CD4-positive, CD25-positive, alpha-beta regulatory T cell (primary cell): Measurements from ENCODE around the gene AIF1. TPM values are rescaled to one million over a fixed set of nuclear protein-coding genes. Genes with fewer than 3 reads are reported as not detected.
A peak's percentile ranks its signal among the peaks of the same experiment; 100 is the strongest.

ENCODE experiments used
- ATAC-seq, 2 donors: fragments of 150-1000 bp; cut with Tn5 transposase; one replicate each; pipeline ENCODE4 v1.10.0; 2021; ENCODE audit warnings: low read depth in 2 of 2, moderate number of reproducible peaks in 2 of 2, moderate library complexity in 1 of 2
- DNase-seq, 3 donors: peaks; one replicate each; pipeline versions ENCODE4 v3.0.0 to v3.0.0-alpha.2; 2012 to 2022; ENCODE audit warnings: mixed read lengths in 1 of 3
- H3K27ac ChIP-seq: one replicate; pipeline ENCODE4 v1.7.0; 2013; ENCODE audit warnings: mild to moderate bottlenecking, low read length; ENCODE audit not compliant: insufficient read depth, poor library complexity, severe bottlenecking
- H3K27me3 ChIP-seq: one replicate; pipeline ENCODE4 v1.7.0; 2013; ENCODE audit warnings: low read length; ENCODE audit not compliant: control insufficient read depth, insufficient read depth
- H3K36me3 ChIP-seq: one replicate; pipeline ENCODE4 v1.7.0; 2013; ENCODE audit warnings: mild to moderate bottlenecking, low read length, moderate library complexity; ENCODE audit not compliant: control insufficient read depth, insufficient read depth
- H3K4me1 ChIP-seq: 2 replicates; pipeline ENCODE4 v1.7.0; 2013; ENCODE audit warnings: mild to moderate bottlenecking, low read length; ENCODE audit not compliant: insufficient read depth, control insufficient read depth, poor library complexity, severe bottlenecking
- H3K4me3 ChIP-seq: one replicate; pipeline ENCODE4 v1.7.0; 2013; ENCODE audit warnings: low read depth, mild to moderate bottlenecking, low read length, moderate library complexity
- H3K9me3 ChIP-seq, 2 experiments: 1 replicate in 1 of 2; 2 replicates in 1 of 2; pipeline ENCODE4 v1.7.0; 2013; ENCODE audit warnings: low read length in 2 of 2, mild to moderate bottlenecking in 1 of 2, moderate library complexity in 1 of 2; ENCODE audit not compliant: control insufficient read depth in 2 of 2
- H3K27ac Mint-ChIP-seq, 3 donors: one replicate each; pipeline ENCODE4 v1.8.0; 2020 to 2022; ENCODE audit warnings: mild to moderate bottlenecking in 3 of 3, mixed read lengths in 3 of 3, moderate library complexity in 2 of 3
- H3K27me3 Mint-ChIP-seq: one replicate; pipeline ENCODE4 v1.8.0; 2022; ENCODE audit warnings: mild to moderate bottlenecking, mixed read lengths
- H3K36me3 Mint-ChIP-seq: one replicate; pipeline ENCODE4 v1.8.0; 2020; ENCODE audit warnings: mixed read lengths
- H3K4me1 Mint-ChIP-seq, 4 donors: one replicate each; pipeline ENCODE4 v1.8.0; 2020 to 2022; ENCODE audit warnings: mixed read lengths in 4 of 4, mild to moderate bottlenecking in 1 of 4
- H3K4me3 Mint-ChIP-seq, 4 donors: one replicate each; pipeline ENCODE4 v1.8.0; 2020 to 2022; ENCODE audit warnings: mild to moderate bottlenecking in 4 of 4, mixed read lengths in 4 of 4, moderate library complexity in 3 of 4
- H3K9me3 Mint-ChIP-seq, 7 donors: one replicate each; pipeline ENCODE4 v1.8.0; 2020 to 2022; ENCODE audit warnings: mixed read lengths in 7 of 7, mild to moderate bottlenecking in 3 of 7, moderate library complexity in 2 of 7
- polyA plus RNA-seq, 4 donors: library from polyadenylated mRNA; unstranded; fragments of 300-500 nt; fragmentation: Illumina TruSeq; gene quantifications; one replicate each; pipeline ENCODE4 v1.2.3, GENCODE V29; 2021
- total RNA-seq: library from RNA; stranded (reverse); gene quantifications from one replicate; pipeline ENCODE4 v1.2.3, GENCODE V29; 2022

Gene AIF1
- total RNA-seq: 9.9 TPM
- polyA plus RNA-seq: 10 to 100 TPM in 3 of 4 donors, 1 to 10 TPM in 1; 6.5 to 38.8 (median 19.3) TPM

- Mint-ChIP-seq H3K27me3 (no peaks in the 10 kb centered on the region), H3K4me1 (peaks cover 0 to 37% (median 8%) of the 10 kb centered on the region in 4 donors), H3K27ac (peak within 1 kb of the TSS; percentile 72 to 95 (median 83)), H3K4me3 (peak within 1 kb of the TSS; percentile 5 to 93 (median 75)), H3K36me3 (no peaks in the 10 kb centered on the region), H3K9me3 (no peaks in the 10 kb centered on the region)
- DNase-seq: no peak
- Histone ChIP-seq H3K9me3 (no peaks in the 10 kb centered on the region), H3K36me3 (no peaks in the 10 kb centered on the region), H3K27ac (no peak within 1 kb of the TSS), H3K27me3 (no peaks in the 10 kb centered on the region), H3K4me3 (peak within 1 kb of the TSS; percentile 7), H3K4me1 (peaks cover 8% of the 10 kb centered on the region)
- ATAC-seq: no peak
Observed at GRCh38 chr6:31614684-31615578, at the start of gene AIF1. TSS of gene AIF1 (plus strand) at chr6:31615234. CDS start at chr6:31615330, 96 bp downstream.

GRCh38 chr6:31567531-31568370 lies 47.3 kb upstream of the AIF1 start:
- DNase-seq: peak in 2 of 3 donors; percentile 36 to 68
- Histone ChIP-seq H3K27ac (peak overlapping the region; percentile 95), H3K4me1 (peaks cover 57% of the 10 kb centered on the region), H3K27me3 (no peaks in the 10 kb centered on the region), H3K4me3 (peak overlapping the region; percentile 68), H3K36me3 (peaks cover 8% of the 10 kb centered on the region), H3K9me3 (no peaks in the 10 kb centered on the region)
- H3K9me3 Mint-ChIP-seq: no peaks in the 10 kb centered on the region
- peak overlapping the region in 3 of 4 donors; percentile 50 to 88 (median 82) for H3K4me3 Mint-ChIP-seq
- peaks cover 24 to 89% (median 61%) of the 10 kb centered on the region in 4 donors for H3K4me1 Mint-ChIP-seq
- peak overlapping the region; percentile 89 to 98 (median 94) for H3K27ac Mint-ChIP-seq
- ATAC-seq: peak in 1 of 2 donors; percentile 14
- peaks cover 10% of the 10 kb centered on the region for H3K27me3 Mint-ChIP-seq
- peaks cover 28% of the 10 kb centered on the region for H3K36me3 Mint-ChIP-seq

GRCh38 chr6:31568537-31568961 lies 46.5 kb upstream of the AIF1 start:
- peak; percentile 68 for ATAC-seq
- Mint-ChIP-seq H3K27me3 (peaks cover 10% of the 10 kb centered on the region), H3K27ac (peak overlapping the region; percentile 89 to 98 (median 94)), H3K4me1 (peaks cover 24 to 91% (median 67%) of the 10 kb centered on the region in 4 donors), H3K4me3 (peak overlapping the region; percentile 47 to 88 (median 66)), H3K9me3 (no peaks in the 10 kb centered on the region), H3K36me3 (peaks cover 22% of the 10 kb centered on the region)
- Histone ChIP-seq H3K4me3 (peak overlapping the region; percentile 68), H3K27ac (peak overlapping the region; percentile 95), H3K4me1 (peaks cover 65% of the 10 kb centered on the region), H3K27me3 (no peaks in the 10 kb centered on the region), H3K36me3 (peaks cover 6% of the 10 kb centered on the region), H3K9me3 (no peaks in the 10 kb centered on the region)
- peak; percentile 72 to 92 (median 73) for DNase-seq

GRCh38 chr6:31569861-31570536 lies 45.0 kb upstream of the AIF1 start:
- DNase-seq: no peak
- H3K27me3 Mint-ChIP-seq: peaks cover 10% of the 10 kb centered on the region
- H3K4me1 Mint-ChIP-seq: peaks cover 24 to 96% (median 74%) of the 10 kb centered on the region in 4 donors
- Histone ChIP-seq H3K27me3 (no peaks in the 10 kb centered on the region), H3K36me3 (peaks cover 3% of the 10 kb centered on the region), H3K9me3 (no peaks in the 10 kb centered on the region), H3K4me3 (peak overlapping the region; percentile 29), H3K27ac (peak overlapping the region; percentile 95), H3K4me1 (peaks cover 79% of the 10 kb centered on the region)
- peak overlapping the region; percentile 89 to 98 (median 91) for H3K27ac Mint-ChIP-seq
- no peak for ATAC-seq
- H3K9me3 Mint-ChIP-seq: no peaks in the 10 kb centered on the region
- peaks cover 17% of the 10 kb centered on the region for H3K36me3 Mint-ChIP-seq
- peak overlapping the region; percentile 22 to 100 (median 66) for H3K4me3 Mint-ChIP-seq

DNA sequence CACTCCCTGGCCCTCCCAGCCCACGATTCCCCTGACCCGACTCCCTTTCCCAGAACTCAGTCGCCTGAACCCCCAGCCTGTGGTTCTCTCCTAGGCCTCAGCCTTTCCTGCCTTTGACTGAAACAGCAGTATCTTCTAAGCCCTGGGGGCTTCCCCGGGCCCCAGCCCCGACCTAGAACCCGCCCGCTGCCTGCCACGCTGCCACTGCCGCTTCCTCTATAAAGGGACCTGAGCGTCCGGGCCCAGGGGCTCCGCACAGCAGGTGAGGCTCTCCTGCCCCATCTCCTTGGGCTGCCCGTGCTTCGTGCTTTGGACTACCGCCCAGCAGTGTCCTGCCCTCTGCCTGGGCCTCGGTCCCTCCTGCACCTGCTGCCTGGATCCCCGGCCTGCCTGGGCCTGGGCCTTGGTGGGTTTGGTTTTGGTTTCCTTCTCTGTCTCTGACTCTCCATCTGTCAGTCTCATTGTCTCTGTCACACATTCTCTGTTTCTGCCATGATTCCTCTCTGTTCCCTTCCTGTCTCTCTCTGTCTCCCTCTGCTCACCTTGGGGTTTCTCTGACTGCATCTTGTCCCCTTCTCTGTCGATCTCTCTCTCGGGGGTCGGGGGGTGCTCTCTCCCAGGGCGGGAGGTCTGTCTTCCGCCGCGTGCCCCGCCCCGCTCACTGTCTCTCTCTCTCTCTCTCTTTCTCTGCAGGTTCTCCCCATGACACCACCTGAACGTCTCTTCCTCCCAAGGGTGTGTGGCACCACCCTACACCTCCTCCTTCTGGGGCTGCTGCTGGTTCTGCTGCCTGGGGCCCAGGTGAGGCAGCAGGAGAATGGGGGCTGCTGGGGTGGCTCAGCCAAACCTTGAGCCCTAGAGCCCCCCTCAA lies 42.8 kb upstream of the AIF1 start, which contains the start of gene LTA:
LTA (plus strand) TSS at position 249 of the 871 bp plus-strand sequence; CDS start at position 703, 454 bp downstream.
- H3K36me3 ChIP-seq: no peaks in the 10 kb centered on the region
- H3K9me3 ChIP-seq: no peaks in the 10 kb centered on the region
- Mint-ChIP-seq H3K27ac (peak within 1 kb of the TSS; percentile 98 to 100 (median 100)), H3K4me1 (peaks cover 24 to 99% (median 78%) of the 10 kb centered on the region in 4 donors), H3K27me3 (peaks cover 5% of the 10 kb centered on the region), H3K4me3 (peak within 1 kb of the TSS; percentile 99 to 100 (median 100)), H3K36me3 (peaks cover 29% of the 10 kb centered on the region), H3K9me3 (no peaks in the 10 kb centered on the region)
- peak within 1 kb of the TSS; percentile 82 for H3K4me3 ChIP-seq
- peak; percentile 60 to 62 for ATAC-seq
- DNase-seq: peak; percentile 68 to 88 (median 82)
- H3K4me1 ChIP-seq: peaks cover 96% of the 10 kb centered on the region
- H3K27me3 ChIP-seq: no peaks in the 10 kb centered on the region
- H3K27ac ChIP-seq: peak within 1 kb of the TSS; percentile 95

GRCh38 chr6:31573239-31574105 lies 41.6 kb upstream of the AIF1 start:
- DNase-seq: no peak
- no peaks in the 10 kb centered on the region for H3K9me3 ChIP-seq
- no peaks in the 10 kb centered on the region for H3K9me3 Mint-ChIP-seq
- peaks cover 96% of the 10 kb centered on the region for H3K4me1 ChIP-seq
- peak overlapping the region; percentile 98 to 100 (median 100) for H3K27ac Mint-ChIP-seq
- H3K36me3 Mint-ChIP-seq: peaks cover 30% of the 10 kb centered on the region
- peaks cover 5% of the 10 kb centered on the region for H3K27me3 Mint-ChIP-seq
- H3K4me3 ChIP-seq: peak overlapping the region; percentile 82
- ATAC-seq: no peak
- peak overlapping the region; percentile 99 to 100 (median 100) for H3K4me3 Mint-ChIP-seq
- H3K4me1 Mint-ChIP-seq: peaks cover 15 to 97% (median 72%) of the 10 kb centered on the region in 4 donors
- peak overlapping the region; percentile 95 for H3K27ac ChIP-seq
- H3K27me3 ChIP-seq: no peaks in the 10 kb centered on the region
- peaks cover 8% of the 10 kb centered on the region for H3K36me3 ChIP-seq
